ENCODE data around the gene ABCC6.

ABCC6 gene

DNA sequence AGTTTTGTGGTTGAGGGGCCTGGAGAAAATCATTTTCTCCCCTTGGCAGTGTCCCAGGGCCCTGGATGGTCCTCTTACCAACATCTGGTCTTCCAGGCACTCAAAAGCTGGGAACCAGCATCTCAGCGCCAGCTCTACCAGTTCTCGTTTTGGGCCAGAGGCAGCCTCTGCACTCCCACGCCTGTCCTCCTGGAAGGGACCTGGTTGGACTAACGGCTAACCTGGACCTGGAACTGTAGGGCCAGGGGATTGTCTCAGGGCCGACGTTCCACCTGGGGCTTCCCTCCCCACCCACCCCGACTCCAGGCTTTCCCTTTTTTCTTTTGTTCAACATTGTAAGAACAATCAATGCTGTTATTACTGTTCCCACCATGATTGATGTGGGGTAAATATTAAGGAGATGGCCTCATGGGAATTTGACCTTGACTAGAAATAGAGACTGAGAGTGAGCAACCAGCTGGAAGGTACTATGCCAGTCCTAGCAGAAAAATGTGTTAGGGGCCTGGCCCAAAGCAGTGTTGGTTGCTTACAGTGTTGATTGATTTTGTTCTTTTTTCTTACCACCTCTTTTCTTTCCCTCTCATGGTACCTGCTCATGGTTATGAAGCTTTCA, 81.4 kb downstream of the ABCC6 start:
- no peak for DNase-seq (ENCODE audit: low spot score)

DNA sequence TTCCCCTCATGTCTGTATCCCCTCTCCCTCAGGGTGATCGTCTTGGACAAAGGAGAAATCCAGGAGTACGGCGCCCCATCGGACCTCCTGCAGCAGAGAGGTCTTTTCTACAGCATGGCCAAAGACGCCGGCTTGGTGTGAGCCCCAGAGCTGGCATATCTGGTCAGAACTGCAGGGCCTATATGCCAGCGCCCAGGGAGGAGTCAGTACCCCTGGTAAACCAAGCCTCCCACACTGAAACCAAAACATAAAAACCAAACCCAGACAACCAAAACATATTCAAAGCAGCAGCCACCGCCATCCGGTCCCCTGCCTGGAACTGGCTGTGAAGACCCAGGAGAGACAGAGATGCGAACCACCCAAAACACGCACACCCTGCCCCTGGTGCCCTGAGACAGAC, 82.2 kb downstream of the ABCC6 start:
- DNase-seq (ENCODE audit: low spot score), result no peak

DNA sequence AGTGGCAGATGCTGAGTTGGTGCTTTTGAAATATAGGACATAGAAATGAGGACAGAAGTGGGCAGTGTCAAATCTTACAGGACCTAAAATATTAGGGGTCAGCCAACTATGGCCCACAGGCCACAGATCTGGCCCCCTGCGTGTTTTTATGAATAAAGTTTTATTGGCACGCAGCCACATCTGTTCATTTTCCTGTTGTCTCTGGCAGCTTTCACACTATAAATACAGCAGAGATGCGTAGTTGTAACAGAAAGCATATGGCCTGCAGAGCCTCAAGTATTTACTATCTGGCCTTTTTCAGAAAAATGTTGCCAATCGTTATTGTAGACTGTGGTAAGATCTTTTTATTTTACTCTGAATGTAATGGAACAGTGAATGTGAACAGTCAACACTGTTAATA, 82.8 kb downstream of the ABCC6 start:
- DNase-seq (ENCODE audit: low spot score), result no peak

DNA sequence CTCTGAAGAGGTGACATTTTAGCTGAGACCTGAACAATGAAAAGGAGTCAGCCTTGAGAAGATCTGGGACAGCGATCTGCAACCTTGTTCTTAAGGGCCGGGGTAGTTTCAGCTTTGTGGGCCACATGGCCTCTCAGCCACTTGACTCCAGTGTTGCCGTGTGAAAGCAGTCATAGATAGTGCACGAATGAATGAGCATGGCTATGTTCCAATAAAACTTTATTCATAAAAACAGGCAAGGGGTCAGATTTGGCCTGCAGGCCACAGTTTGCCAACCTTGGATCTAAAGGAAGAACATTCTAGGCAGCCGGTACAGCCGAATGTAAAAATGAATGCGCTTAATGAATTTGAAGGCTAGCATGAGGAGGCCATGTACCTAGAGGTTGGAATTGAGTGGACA, 83.5 kb downstream of the ABCC6 start:
- DNase-seq (ENCODE audit: low spot score), result no peak

DNA sequence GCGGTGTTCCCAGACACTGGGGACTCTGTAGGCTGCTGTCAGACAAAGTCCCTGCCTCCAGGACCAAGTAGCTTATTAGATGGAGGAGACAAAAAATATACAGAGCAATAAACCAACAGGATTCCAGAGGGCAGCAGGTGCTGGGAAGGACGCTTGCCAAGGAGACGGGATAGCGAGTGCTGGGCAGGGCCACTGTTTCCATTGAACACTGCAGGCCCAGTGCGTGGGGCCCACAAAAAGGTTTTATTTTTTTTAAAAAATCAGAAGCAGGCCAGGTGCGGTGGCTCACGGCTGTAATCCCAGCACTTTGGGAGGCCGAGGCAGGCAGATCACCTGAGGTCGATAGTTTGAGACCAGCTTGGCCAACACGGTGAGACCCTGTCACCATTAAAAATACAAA, 84.2 kb downstream of the ABCC6 start:
- no peak for DNase-seq (ENCODE audit: low spot score)

DNA sequence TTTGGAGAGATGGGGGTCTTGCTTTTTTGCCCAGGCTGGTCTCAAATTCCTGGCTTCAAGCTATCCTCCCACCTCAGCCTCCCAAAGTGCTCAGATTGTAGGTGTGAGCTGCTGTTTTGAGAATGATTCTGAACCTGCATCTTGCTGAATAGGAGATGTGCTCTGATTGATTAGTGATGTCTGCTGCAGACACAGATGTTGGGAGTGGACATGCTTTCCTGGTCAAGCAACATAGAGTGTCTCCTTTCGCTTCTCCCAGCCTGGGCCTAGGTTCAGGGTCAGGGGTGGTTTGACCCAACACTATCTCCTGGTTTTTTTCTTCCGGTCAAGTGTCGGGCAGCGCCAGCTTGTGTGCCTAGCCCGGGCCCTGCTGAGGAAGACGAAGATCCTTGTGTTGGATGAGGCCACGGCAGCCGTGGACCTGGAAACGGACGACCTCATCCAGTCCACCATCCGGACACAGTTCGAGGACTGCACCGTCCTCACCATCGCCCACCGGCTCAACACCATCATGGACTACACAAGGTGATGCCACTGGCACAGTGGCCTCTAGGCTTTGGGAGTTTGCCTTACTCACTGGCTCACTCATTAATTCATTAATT, 85.2 kb downstream of the ABCC6 start:
- no peak for DNase-seq (ENCODE audit: low spot score)

DNA sequence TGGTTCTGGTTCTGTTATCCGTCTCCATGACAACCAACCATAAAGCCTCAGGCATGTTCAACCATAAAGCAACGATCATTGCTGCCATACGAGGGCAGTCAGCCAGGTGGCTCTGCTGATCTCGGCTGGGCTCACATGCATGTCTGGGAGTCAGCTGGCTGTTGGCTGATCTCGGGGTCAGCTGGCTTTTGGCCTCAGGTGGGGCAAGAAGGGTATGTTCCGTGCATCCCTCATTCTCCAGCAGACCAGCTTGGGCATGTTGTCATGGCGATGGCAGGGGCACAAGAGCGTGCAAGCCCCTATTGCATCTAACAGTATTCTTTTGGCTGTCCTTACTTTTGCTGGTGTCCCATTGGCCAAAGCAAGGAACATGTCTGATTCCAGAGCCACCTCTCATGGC, 86.2 kb downstream of the ABCC6 start:
- DNase-seq (ENCODE audit: low spot score), result no peak

DNA sequence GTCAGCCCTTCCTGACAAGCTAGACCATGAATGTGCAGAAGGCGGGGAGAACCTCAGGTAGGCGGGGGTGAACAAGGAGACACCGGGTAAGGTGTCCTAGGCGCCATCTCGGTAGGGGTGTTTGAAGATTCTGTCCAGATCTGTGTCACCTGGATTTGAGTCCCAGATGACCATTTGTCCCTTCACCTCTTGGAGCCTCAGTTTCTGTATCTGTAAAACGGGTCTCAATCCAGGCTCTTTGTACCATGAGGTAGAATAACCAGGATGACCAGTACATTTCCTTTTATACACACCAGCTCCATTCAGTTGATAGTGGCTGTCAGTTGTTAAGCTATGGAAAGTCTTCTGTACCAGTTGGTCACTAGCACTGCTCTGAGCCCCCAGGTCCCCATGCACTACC, 86.7 kb downstream of the ABCC6 start:
- no peak for DNase-seq (ENCODE audit: low spot score)

DNA sequence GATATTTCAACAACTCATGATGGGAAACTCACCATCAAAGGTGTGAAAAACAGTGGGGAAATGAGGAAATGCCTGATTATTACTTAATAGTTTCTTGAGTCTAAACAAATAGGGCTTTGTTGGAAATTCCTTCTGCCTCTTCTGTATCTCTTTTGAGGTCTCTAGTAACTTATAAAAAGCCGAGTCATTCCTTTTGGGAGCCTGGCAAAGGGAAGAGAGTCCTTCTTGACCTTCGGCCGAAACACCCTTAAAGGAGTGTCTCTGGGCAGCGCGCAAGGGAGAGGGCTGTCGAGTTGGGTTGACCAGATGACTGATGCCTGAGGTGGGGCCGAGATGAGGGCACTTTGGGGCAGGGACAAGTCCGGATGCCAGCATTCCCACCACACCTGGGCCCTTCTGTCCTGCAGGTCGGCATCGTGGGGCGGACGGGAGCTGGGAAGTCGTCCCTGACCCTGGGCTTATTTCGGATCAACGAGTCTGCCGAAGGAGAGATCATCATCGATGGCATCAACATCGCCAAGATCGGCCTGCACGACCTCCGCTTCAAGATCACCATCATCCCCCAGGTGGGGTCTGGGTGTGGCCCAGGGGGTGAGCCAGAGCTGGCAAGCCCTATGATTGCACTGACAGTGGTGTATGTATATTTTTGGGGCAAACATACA, 89.2 kb downstream of the ABCC6 start:
- DNase-seq (ENCODE audit: low spot score), result no peak

DNA sequence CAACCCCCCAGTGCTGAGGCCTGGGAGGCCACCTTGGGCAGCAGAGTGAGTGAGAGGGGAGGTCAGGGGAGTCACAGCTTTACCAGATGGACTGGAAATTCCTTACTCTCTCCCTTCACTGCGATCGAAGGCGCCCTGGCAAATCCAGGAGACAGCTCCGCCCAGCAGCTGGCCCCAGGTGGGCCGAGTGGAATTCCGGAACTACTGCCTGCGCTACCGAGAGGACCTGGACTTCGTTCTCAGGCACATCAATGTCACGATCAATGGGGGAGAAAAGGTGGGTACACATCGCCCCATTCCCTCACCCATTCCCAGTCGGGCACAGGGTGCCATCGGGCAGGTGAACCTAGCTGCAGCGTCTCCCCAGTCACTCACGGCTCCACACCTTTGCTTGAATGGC, 91.6 kb downstream of the ABCC6 start:
- DNase-seq (ENCODE audit: low spot score), result no peak

DNA sequence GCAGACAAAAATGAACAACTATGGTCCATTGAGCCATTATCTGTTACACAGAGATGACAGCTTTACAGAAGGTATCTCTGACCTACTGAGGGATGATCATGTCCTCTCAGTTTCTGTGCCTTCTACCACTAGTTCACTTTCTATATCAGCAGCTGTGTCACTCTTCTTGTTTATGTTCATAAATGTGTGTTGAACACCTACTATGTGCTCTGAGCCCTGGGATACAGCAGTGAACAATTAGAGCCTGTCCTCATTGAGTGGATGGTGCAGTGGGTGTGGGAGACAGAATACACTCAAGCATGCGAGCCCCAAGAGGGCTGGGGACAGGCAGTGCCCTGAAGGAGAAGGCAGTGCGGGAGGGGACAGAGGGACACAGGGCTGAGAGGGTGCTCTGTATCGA, 92.1 kb downstream of the ABCC6 start:
- no peak for DNase-seq (ENCODE audit: low spot score)

DNA sequence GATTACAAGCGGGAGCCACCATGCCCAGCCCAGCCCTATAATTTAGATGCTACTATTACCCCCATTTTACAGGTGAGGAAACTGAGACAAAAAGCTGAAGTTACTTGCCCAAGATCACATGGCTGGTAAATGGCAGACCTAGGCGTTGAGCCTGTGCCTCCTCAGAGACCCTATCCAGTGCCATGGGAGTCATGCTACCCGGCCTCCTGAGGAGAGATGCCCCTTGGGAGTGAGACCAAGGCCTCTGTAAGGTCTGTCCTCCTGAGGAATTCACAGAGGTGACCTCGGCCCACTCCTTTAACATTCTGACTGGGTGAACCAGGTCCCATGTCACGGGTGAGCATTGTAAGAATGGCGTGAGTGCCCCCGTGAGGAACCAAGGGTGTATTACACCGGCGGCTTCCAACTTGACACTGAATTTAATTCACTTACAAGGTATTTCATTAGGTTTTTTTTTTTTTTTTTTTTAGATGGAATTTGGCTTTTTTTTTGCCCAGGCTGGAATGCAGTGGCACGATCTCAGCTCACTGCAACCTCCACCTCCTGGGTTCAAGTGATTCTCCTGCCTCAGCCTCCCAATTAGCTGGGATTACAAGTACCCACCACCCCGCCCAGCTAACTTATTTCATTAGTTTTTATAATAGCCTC, 95.7 kb downstream of the ABCC6 start:
- peak; percentile 66 for DNase-seq (ENCODE audit: low spot score)

DNA sequence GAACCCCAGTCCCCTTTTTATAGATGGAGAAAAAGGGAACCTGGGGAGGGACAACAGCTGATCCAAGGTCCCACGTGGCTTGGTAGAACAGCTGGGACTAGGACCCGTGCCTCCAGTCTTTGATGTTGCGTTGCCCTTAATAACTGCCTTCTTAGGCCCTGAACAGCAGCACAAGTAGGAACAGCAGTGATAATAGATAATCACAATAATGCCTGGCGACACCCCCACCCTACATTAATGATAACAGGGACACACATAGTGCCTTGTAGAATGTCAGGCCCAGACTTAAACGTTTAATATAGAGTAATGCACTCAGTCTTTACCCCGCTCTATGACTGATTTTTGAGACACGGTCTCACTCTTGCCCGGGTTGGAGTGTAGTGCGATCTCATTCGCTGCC, 96.4 kb downstream of the ABCC6 start:
- no peak for DNase-seq (ENCODE audit: low spot score)

DNA sequence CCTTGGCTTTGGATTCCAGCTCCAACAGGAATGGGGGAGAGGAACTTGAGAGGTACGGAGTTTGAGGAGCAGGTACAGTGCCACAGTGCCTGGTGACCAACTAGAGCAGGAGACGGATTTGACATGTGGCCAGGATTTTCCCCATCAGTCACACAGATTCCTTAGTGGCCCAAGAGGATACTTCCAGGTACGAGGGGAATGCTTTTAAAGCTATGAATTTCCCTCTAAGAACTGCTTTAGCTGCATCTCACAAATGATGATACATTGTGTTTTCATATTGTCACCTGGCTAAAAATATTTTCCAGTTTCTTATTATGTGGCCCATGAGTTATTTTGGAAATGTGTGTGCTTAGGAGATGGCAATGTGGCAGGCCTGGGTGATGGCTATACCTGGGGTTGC, 98.3 kb downstream of the ABCC6 start:
- no peak for DNase-seq (ENCODE audit: low spot score)

DNA sequence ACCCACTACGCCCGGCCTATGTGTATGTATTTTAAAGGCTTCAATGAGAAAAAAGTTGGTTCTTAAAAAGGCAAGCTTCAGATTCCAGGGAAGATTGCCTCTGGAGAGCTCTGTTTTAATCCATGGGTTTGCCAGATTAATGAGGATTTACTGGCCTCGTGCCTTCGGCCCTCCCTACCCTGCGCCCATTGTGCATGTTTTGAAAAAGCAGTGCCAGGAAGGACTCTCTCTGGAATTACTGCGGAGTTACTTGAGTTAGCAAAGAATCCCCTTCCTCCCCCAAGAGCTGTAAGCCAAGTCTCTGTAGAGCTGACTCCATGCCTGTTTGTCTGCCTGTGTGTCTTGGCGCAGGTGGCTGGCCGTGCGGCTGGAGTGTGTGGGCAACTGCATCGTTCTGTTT, 98.9 kb downstream of the ABCC6 start:
- no peak for DNase-seq (ENCODE audit: low spot score)

DNA sequence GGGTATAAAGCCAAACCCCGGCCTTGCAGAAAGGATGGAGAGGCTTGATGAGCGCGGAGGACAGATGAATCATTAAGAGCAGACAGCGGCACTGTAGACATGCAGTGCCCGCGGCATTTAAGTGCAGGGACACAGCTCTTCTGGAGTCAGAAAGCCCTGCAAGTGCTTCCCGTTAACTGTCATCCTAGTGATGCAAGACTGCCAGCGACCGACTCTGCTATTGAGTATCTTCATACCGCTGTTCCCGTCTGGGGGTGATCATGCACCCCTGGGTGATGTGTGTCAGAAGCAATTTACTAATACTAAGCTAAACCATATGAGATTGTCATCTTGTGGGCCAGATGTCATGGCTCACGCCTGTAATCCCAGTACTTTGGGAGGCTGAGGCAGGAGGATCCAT, 101.0 kb downstream of the ABCC6 start:
- no peak for DNase-seq (ENCODE audit: low spot score)

DNA sequence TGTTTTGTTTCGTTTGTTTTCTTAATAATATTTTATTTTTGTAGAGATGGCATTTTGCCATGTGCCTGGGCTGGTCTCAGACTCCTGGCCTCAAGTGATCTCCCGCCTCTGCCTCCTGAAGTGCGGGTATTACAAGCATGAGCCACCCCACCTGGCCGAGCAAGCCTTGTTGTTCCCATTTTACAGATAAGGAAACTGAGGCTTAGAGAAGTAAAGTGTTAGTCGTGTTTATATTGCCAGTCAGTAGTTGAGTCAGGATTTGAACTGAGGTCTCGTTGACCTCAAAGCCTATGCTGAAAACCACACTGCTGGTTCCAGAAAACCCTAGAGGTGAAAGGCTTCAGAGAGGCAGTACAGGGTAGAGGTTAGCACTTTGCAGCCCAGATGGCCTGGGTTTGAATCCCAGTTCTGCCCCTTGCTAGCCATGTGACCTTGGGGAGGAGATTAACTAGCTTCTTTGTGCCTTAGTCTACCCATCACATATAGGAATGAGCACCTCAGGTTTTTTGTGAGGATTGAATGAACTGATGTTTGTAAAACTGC, 102.0 kb downstream of the ABCC6 start:
- no peak for DNase-seq (ENCODE audit: low spot score)

DNA sequence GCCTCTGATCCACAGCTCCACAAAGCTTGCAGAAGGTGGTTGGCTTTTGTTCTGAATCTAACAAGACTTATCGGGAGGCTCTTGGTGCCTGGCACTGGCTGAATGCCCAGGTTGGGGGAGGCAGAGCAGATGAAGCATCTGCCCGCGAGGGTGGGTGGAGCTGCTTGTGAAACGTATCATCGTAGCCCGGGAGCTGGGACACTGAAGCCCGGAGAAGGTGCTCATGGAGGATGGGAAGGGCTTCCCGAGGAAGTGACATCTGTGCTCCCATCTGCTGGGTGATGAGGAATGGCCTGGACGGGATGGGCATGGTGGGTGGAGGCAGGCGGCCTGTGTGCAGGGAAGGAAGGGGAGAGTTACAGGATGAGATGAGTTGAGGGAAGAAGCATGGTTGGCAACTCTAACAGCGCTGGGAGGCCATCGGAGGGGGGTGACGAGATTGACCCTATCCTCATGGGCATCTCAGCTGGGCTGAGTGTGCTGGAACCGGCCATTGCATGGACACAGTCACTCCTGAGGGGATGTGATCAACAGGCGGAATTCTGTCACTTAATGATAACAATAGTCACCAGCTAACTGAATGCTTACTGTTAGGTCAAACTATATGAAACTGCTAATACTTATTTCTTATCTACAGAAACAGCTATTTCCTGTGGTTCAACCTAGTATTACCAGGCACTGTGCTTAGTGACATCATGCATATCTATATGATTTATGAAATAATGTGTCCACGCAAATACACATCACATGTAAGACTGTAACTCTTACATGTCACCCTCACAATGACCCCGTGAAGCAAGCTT, 102.7 kb downstream of the ABCC6 start:
- DNase-seq (ENCODE audit: low spot score), result peak; percentile 83

DNA sequence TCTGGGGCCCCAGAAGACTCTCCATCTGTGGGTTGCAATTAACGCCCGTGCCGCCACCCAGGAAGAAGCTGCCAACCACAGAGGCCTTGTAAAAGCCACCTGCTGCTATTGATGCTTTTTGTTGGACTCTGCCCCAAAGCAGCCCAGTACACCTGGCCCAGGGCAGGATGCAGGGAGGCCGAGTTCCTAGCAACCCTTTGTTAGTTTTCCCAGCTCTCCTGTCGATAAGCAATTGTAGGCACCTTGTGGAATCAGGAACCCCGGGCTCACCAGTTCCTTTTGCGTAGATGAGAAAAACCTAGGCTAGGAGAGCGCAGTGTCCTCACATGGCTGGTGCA, 103.3 kb downstream of the ABCC6 start:
- DNase-seq (ENCODE audit: low spot score), result no peak

DNA sequence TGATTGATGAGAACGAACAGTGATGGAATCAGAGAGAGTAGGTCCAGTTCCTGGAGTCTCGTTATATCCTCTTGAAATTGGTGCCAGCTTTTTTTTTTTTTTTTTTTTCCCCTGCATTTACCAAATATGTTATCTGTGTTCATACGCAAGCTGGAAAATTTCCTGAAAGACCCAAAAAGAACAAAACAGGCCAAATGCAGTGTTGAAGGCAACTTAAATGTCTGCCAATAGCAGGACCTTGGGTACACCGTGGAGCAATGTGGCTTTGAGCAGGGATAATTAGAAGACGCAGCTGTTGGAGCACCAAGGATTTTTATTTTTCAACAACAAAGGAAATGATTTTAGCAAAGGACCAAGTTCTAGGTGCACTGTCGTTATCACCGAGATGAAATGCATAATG, 105.0 kb downstream of the ABCC6 start:
- no peak for DNase-seq (ENCODE audit: low spot score)

DNA sequence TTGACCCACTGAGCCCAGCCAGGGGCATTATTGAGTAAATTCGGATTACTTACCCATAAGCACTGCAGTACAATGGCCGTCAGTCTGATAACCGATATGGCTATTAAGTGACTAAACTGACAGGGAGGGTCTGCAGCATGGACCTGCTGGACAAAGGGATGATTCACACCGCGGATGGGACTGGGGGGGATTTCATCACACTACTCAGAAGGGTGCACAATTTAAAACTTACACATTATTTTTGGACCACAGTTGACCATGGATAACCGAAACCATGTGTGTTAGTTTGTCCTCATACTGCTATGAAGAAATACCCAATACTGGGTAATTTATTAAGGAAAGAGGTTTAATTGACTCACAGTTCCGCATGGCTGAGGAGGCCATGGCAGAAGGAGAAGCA, 106.5 kb downstream of the ABCC6 start:
- DNase-seq (ENCODE audit: low spot score), result no peak

DNA sequence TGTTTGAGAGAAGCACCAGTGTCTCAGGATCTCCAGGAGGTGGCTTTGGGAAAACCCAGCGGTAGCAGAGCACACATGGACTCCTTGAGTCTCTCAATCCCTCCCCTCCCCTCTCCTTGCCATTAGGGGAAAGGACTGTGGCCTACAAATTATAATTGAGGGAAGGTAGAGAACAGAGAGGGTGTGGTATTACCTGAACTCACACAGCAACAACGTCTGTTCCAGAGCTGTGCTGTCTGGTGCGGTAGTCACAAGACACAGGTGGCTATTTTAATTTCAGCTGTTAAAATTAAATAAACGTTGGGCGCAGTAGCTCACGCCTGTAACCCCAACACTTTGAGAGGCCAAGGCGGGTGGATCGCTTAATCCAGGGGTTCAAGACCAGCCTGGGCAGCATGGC, 110.2 kb downstream of the ABCC6 start:
- DNase-seq (ENCODE audit: low spot score), result no peak

Measured in Ammon's horn (tissue), 1 donor.